Spleen (tissue), 11 donors: Measurements from ENCODE around the gene PREPL. TPM values are rescaled to one million over a fixed set of nuclear protein-coding genes. Genes with fewer than 3 reads are reported as not detected.
A peak's percentile ranks its signal among the peaks of the same experiment; 100 is the strongest.

Experiments used
- DNase-seq: peaks from one replicate; pipeline ENCODE4 v3.0.0-alpha.2; 2020
- H3K27ac ChIP-seq, 8 donors: fragments of 200-600 bp; sonication (generic) in 7 of 8; 1 replicate in 4 of 8; 2 replicates in 4 of 8; pipeline versions ENCODE4 v1.5.0 to v1.8.0; 2016 to 2021; ENCODE audit warnings: inconsistent platforms in 4 of 8, mild to moderate bottlenecking in 4 of 8, moderate library complexity in 1 of 8
- H3K27me3 ChIP-seq, 7 donors: fragments of 200-600 bp; sonication (generic) in 6 of 7; replicated peaks in 1 of 7; 1 replicate in 4 of 7; 2 replicates in 3 of 7; pipeline versions ENCODE4 v1.5.0 to v1.8.0; 2016 to 2021; ENCODE audit warnings: inconsistent platforms in 3 of 7, mild to moderate bottlenecking in 1 of 7
- H3K36me3 ChIP-seq, 6 donors: fragments of 200-600 bp; sonication (generic) in 5 of 6; 1 replicate in 4 of 6; 2 replicates in 2 of 6; pipeline versions ENCODE4 v1.5.0 to v1.8.0; 2016 to 2021; ENCODE audit warnings: inconsistent platforms in 2 of 6
- H3K4me1 ChIP-seq, 6 donors: fragments of 200-600 bp; sonication (generic) in 5 of 6; 1 replicate in 3 of 6; 2 replicates in 3 of 6; pipeline versions ENCODE4 v1.5.0 to v1.8.0; 2016 to 2021; ENCODE audit warnings: inconsistent platforms in 3 of 6
- H3K4me3 ChIP-seq, 8 donors: fragments of 200-600 bp; sonication (generic) in 7 of 8; 1 replicate in 4 of 8; 2 replicates in 4 of 8; pipeline versions ENCODE4 v1.5.0 to v1.8.0; 2016 to 2021; ENCODE audit warnings: inconsistent platforms in 4 of 8, mild to moderate bottlenecking in 4 of 8, moderate library complexity in 2 of 8
- H3K9me3 ChIP-seq, 8 donors: fragments of 200-600 bp; sonication (generic) in 7 of 8; 1 replicate in 4 of 8; 2 replicates in 4 of 8; pipeline versions ENCODE4 v1.5.0 to v1.8.0; 2016 to 2021; ENCODE audit warnings: inconsistent platforms in 4 of 8
- CTCF ChIP-seq, 11 experiments: fragments of 200-600 bp in 7 of 11; fragments of 450-650 bp in 4 of 11; sonication (generic) in 4 of 11; IDR thresholded peaks in 8 of 11; conservative IDR thresholded peaks in 3 of 11; 1 replicate in 7 of 11; 2 replicates in 4 of 11; pipeline versions ENCODE4 v1.4.0 to v1.8.0; 2016 to 2021; ENCODE audit warnings: antibody characterized with exemption in 11 of 11, inconsistent platforms in 4 of 11, mild to moderate bottlenecking in 1 of 11
- POLR2A ChIP-seq, 3 donors: fragments of 450-650 bp; IDR thresholded peaks; one replicate each; pipeline ENCODE4 v1.5.1; 2017; ENCODE audit warnings: antibody characterized with exemption in 3 of 3, mild to moderate bottlenecking in 1 of 3
- POLR2AphosphoS5 ChIP-seq, 3 donors: sonication (generic); formaldehyde crosslinking; IDR thresholded peaks; one replicate each; pipeline ENCODE4 v1.5.1; 2017; ENCODE audit warnings: antibody characterized with exemption in 3 of 3
- WGBS, 5 donors: extraction: QIAGEN DNeasy Blood & Tissue Kit in 3 of 5; methylation state at CpG; one replicate each; pipeline versions ENCODE4 v1.1.5 to v1.1.7; 2013 to 2018; 5-methylcytosine and 5-hydroxymethylcytosine counted together
- intact Hi-C: fragments of 100-400 bp; cut with DNase I; formaldehyde crosslinking; loops from one replicate; pipeline ENCODE4 v1.15.0; 2023; ENCODE audit warnings: low total_unique reads
- polyA plus RNA-seq, 3 donors: library from polyadenylated mRNA; stranded (reverse); fragments of 200-250 nt; gene quantifications; one replicate each; pipeline ENCODE4 v1.2.1, GENCODE V29; 2013
- total RNA-seq, 7 donors: library from RNA; depleted of rRNA in 3 of 7; stranded (reverse); fragments of >200 nt in 3 of 7; fragmentation: NEBNext Ultra II Directional in 4 of 7; extraction: Animal tissue kit (Norgen Biotek cat#: 25700) in 4 of 7; gene quantifications; one replicate each; pipeline versions ENCODE4 v1.1.0 to v1.2.1, GENCODE V29; 2016 to 2021
- donor health status: healthy with polysubstance abuse.
- donor health status: DM: no; HTN: no; CAD: no; lungs with moderate emphysema.
- donor health status: DM: no; HTN: no; CAD: no.
- donor health status: Bipolar disorder and iron deficiency.
- donor health status: healthy.
- donor health status: DM: no; HTN: no; CAD: no.
- donor health status: DM: yes; HTN: yes; CAD: no.

The PREPL gene
- total and polyA plus RNA-seq, 10 donors: 4.0 to 34.4 (median 26.5) TPM

- DNase-seq: no peak
- TF ChIP-seq CTCF (IDR thresholded peaks at IDR 0.05 in 8 of 11, conservative IDR thresholded peaks at IDR 0.05 in 3 of 11) (no peak), POLR2A (IDR thresholded peaks at IDR 0.05) (no peak), POLR2AphosphoS5 (IDR thresholded peaks at IDR 0.05) (no peak)
- WGBS, 5 donors: 70 to 90% (median 76%) methylated on average over 1 of the region's 1 CpG
- intact Hi-C loops: loop anchor here (10.0 kb wide), 1 partner anchor 193 kb away; no protein-coding TSS in a partner anchor
- Histone ChIP-seq H3K27me3 (no peaks in the 10 kb centered on the region), H3K9me3 (no peaks in the 10 kb centered on the region), H3K4me1 (peaks cover 0 to 12% (median 5%) of the 10 kb centered on the region in 6 donors), H3K36me3 (peaks cover 0 to 6% (median 0%) of the 10 kb centered on the region in 6 donors), H3K4me3 (no peak overlapping the region), H3K27ac (no peak overlapping the region)
These were observed 6.3 kb upstream of the PREPL start for GRCh38 chr2:44367591-44367990.

GRCh38 chr2:44364604-44365003 lies 3.3 kb upstream of the PREPL start:
- TF ChIP-seq POLR2AphosphoS5 (IDR thresholded peaks at IDR 0.05) (no peak), POLR2A (IDR thresholded peaks at IDR 0.05) (no peak), CTCF (IDR thresholded peaks at IDR 0.05 in 8 of 11, conservative IDR thresholded peaks at IDR 0.05 in 3 of 11) (no peak)
- H3K27me3 ChIP-seq: no peaks in the 10 kb centered on the region
- H3K4me1 ChIP-seq: peaks cover 0 to 29% (median 19%) of the 10 kb centered on the region in 6 donors

GRCh38 chr2:44362207-44363015 lies 1.1 kb upstream of the PREPL start:
- intact Hi-C loops: loop anchor here (10.0 kb wide), 1 partner anchor 188 kb away; no protein-coding TSS in a partner anchor
- 0 to 2% (median 1%) methylated on average over 31 to 32 of the region's 32 CpGs for WGBS, 5 donors
- H3K27me3 ChIP-seq: no peaks in the 10 kb centered on the region
- H3K36me3 ChIP-seq: no peaks in the 10 kb centered on the region
- DNase-seq: peak; percentile 85
- peak overlapping the region; percentile 69 to 92 (median 82) for H3K4me3 ChIP-seq
- H3K9me3 ChIP-seq: no peaks in the 10 kb centered on the region
- H3K4me1 ChIP-seq: peaks cover 11 to 48% (median 38%) of the 10 kb centered on the region in 6 donors
- H3K27ac ChIP-seq: peak overlapping the region; percentile 94 to 99 (median 96)
- TF ChIP-seq CTCF (IDR thresholded peaks at IDR 0.05 in 8 of 11, conservative IDR thresholded peaks at IDR 0.05 in 3 of 11) (no peak), POLR2A (IDR thresholded peaks at IDR 0.05) (no peak), POLR2AphosphoS5 (IDR thresholded peaks at IDR 0.05) (no peak)

More at GRCh38 chr2:44364604-44365003, 3.3 kb upstream of the PREPL start:
- DNase-seq: no peak
- H3K9me3 ChIP-seq: no peaks in the 10 kb centered on the region
- 91 to 100% (median 98%) methylated on average over 3 of the region's 3 CpGs for WGBS, 5 donors
- H3K27ac ChIP-seq: no peak overlapping the region
- intact Hi-C loops: loop anchor here (10.0 kb wide), 1 partner anchor 190 kb away; no protein-coding TSS in a partner anchor
- H3K4me3 ChIP-seq: no peak overlapping the region
- H3K36me3 ChIP-seq: no peaks in the 10 kb centered on the region

- H3K9me3 ChIP-seq: no peaks in the 10 kb centered on the region
- TF ChIP-seq CTCF (IDR thresholded peaks at IDR 0.05 in 8 of 11, conservative IDR thresholded peaks at IDR 0.05 in 3 of 11) (no peak), POLR2AphosphoS5 (IDR thresholded peaks at IDR 0.05) (no peak)
- H3K27ac ChIP-seq: peak overlapping the region; percentile 94 to 99 (median 96)
- 4 to 7% (median 6%) methylated on average over 19 of the region's 19 CpGs for WGBS, 5 donors
- H3K27me3 ChIP-seq: no peaks in the 10 kb centered on the region
- H3K4me1 ChIP-seq: peaks cover 11 to 57% (median 38%) of the 10 kb centered on the region in 6 donors
- intact Hi-C loops: loop anchor here (10.0 kb wide), 1 partner anchor 186 kb away; no protein-coding TSS in a partner anchor
- no peaks in the 10 kb centered on the region for H3K36me3 ChIP-seq
- no peak for DNase-seq
- peak overlapping the region; percentile 69 to 92 (median 82) for H3K4me3 ChIP-seq
These were observed 455 bp downstream of the PREPL start for GRCh38 chr2:44360749-44361329.
